ENCODE results near the gene RABEP2. TPM values are rescaled to one million over a fixed set of nuclear protein-coding genes. Genes with fewer than 3 reads are reported as not detected.
"Not testable (repeated sequence)": the region's sequence is repeated elsewhere in the genome, so short reads cannot be mapped to it uniquely, and the experiment has no call there.

Gene RABEP2
- total and polyA plus RNA-seq, 2 experiments from 2014 or later, result 11.8 to 27.2 TPM

- Mint-ChIP-seq H3K4me3 (no peak overlapping the region), H3K36me3 (ENCODE audit: low read depth) (no peaks in the 10 kb centered on the region), H3K27ac (no peak overlapping the region), H3K9me3 (no peaks in the 10 kb centered on the region; the same call in 1 of the 3 replicates), H3K27me3 (ENCODE audit: insufficient read depth, low read depth, poor library complexity) (peaks cover 18% of the 10 kb centered on the region), H3K4me1 (peaks cover 15% of the 10 kb centered on the region)
- 0 out of 2 replicates have a peak, but pooled peaks cover 3% of the 10 kb centered on the region for H3K27me3 ChIP-seq (ENCODE audit: insufficient read depth)
- TF ChIP-seq STAT1 (IDR thresholded peaks at IDR 0.05; ENCODE audit: unreplicated experiment) (no peak), EZH2 (IDR thresholded peaks at IDR 0.05; ENCODE audit: low read depth, unreplicated experiment) (no peak), NANOG (IDR thresholded peaks at IDR 0.05; ENCODE audit: borderline replicate concordance) (no peak), CREB1 (CRISPR knock-in tag; IDR thresholded peaks at IDR 0.05; ENCODE audit: low read depth) (no peak)
- TF ChIP-seq, protein P1, sequence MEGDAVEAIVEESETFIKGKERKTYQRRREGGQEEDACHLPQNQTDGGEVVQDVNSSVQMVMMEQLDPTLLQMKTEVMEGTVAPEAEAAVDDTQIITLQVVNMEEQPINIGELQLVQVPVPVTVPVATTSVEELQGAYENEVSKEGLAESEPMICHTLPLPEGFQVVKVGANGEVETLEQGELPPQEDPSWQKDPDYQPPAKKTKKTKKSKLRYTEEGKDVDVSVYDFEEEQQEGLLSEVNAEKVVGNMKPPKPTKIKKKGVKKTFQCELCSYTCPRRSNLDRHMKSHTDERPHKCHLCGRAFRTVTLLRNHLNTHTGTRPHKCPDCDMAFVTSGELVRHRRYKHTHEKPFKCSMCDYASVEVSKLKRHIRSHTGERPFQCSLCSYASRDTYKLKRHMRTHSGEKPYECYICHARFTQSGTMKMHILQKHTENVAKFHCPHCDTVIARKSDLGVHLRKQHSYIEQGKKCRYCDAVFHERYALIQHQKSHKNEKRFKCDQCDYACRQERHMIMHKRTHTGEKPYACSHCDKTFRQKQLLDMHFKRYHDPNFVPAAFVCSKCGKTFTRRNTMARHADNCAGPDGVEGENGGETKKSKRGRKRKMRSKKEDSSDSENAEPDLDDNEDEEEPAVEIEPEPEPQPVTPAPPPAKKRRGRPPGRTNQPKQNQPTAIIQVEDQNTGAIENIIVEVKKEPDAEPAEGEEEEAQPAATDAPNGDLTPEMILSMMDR (conservative IDR thresholded peaks at IDR 0.05; ENCODE audit: low read depth in 2 of 2), result no peak
- no peaks in the 10 kb centered on the region for H3K36me3 ChIP-seq (ENCODE audit: insufficient read depth)
- no peak overlapping the region for H3K4me2 ChIP-seq
- 0 out of 2 replicates have a peak, but pooled peaks cover 4% of the 10 kb centered on the region for H3K79me2 ChIP-seq (replicated peaks; ENCODE audit: insufficient read depth)
- no peak for DNase-seq (ENCODE audit: low spot score)
- H3F3A ChIP-seq (replicated peaks; ENCODE audit: low read depth), result peaks cover 20% of the 10 kb centered on the region
- no peak overlapping the region for H3K4me3 ChIP-seq
- H3K4me1 ChIP-seq (ENCODE audit: insufficient read depth), result peaks cover 14% of the 10 kb centered on the region
- H3K9me2 ChIP-seq (ENCODE audit: insufficient read depth), result no peaks in the 10 kb centered on the region
- no peaks in the 10 kb centered on the region for H4K20me1 ChIP-seq (replicated peaks; ENCODE audit: insufficient read depth)
- H3K27ac ChIP-seq (ENCODE audit: low read depth), result no peak overlapping the region
- no peak for ATAC-seq
- no peak overlapping the region for H2AFZ ChIP-seq
These were observed 2.8 kb upstream of the RABEP2 start for GRCh38 chr16:28927815-28928214.

DNA sequence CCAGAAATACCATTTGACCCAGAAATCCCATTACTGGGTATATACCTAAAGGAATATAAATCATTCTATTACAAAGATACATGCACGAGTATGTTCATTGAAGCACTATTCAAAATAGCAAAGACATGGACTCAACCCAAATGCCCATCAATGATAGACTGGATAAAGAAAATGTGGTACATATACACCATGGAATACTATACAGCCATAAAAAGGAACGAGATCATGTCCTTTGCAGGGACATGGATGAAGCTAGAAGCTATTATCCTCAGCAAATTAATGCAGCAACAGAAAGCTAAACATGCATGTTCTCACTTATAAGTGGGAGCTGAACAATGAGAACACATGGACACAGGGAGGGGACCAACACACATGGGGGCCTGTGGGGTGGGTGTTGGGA, 1.2 kb upstream of the RABEP2 start:
- not testable (repeated sequence) for H3K36me3 ChIP-seq (ENCODE audit: insufficient read depth); H3K79me2 ChIP-seq (replicated peaks; ENCODE audit: insufficient read depth); H3K9me2 ChIP-seq (ENCODE audit: insufficient read depth); ATAC-seq; H4K20me1 ChIP-seq (replicated peaks; ENCODE audit: insufficient read depth); H3K27me3 ChIP-seq (ENCODE audit: insufficient read depth); H3K9me3 Mint-ChIP-seq; H3K36me3 Mint-ChIP-seq (ENCODE audit: low read depth); DNase-seq (ENCODE audit: low spot score)
- H3K4me1 ChIP-seq (ENCODE audit: insufficient read depth), result peaks cover 14% of the 10 kb centered on the region
- H3K27me3 Mint-ChIP-seq (ENCODE audit: insufficient read depth, low read depth, poor library complexity), result peaks cover 14% of the 10 kb centered on the region
- peak overlapping the region; percentile 94 for H3K4me2 ChIP-seq
- H2AFZ ChIP-seq, result peak overlapping the region; percentile 96; the same call in 1 of the 2 replicates
- H3K4me3 ChIP-seq, result peak overlapping the region; percentile 98
- peak overlapping the region; percentile 99 for H3K27ac Mint-ChIP-seq
- H3F3A ChIP-seq (replicated peaks; ENCODE audit: low read depth), result peaks cover 20% of the 10 kb centered on the region
- peaks cover 15% of the 10 kb centered on the region for H3K4me1 Mint-ChIP-seq
- peak overlapping the region; percentile 99 for H3K27ac ChIP-seq (ENCODE audit: low read depth)
- peak overlapping the region; percentile 95 for H3K4me3 Mint-ChIP-seq

GRCh38 chr16:28925386-28926228, 569 bp upstream of the RABEP2 start:
- Mint-ChIP-seq H3K4me3 (peak overlapping the region; percentile 95), H3K9me3 (no peaks in the 10 kb centered on the region; the same call in 1 of the 3 replicates), H3K27me3 (ENCODE audit: insufficient read depth, low read depth, poor library complexity) (peaks cover 14% of the 10 kb centered on the region), H3K36me3 (ENCODE audit: low read depth) (peaks cover 5% of the 10 kb centered on the region; the same call in 2 of the 3 replicates), H3K27ac (peak overlapping the region; percentile 99), H3K4me1 (peaks cover 12% of the 10 kb centered on the region)
- Histone ChIP-seq H3K36me3 (ENCODE audit: insufficient read depth) (no peaks in the 10 kb centered on the region), H3K27ac (ENCODE audit: low read depth) (peak overlapping the region; percentile 99), H4K20me1 (replicated peaks; ENCODE audit: insufficient read depth) (no peaks in the 10 kb centered on the region), H3F3A (replicated peaks; ENCODE audit: low read depth) (peaks cover 20% of the 10 kb centered on the region), H2AFZ (peak overlapping the region; percentile 96), H3K4me1 (ENCODE audit: insufficient read depth) (peaks cover 10% of the 10 kb centered on the region), H3K4me3 (peak overlapping the region; percentile 98), H3K79me2 (replicated peaks; ENCODE audit: insufficient read depth) (0 out of 2 replicates have a peak, but pooled peaks cover 4% of the 10 kb centered on the region), H3K4me2 (peak overlapping the region; percentile 94), H3K9me2 (ENCODE audit: insufficient read depth) (no peaks in the 10 kb centered on the region), H3K27me3 (ENCODE audit: insufficient read depth) (0 out of 2 replicates have a peak, but pooled peaks cover 3% of the 10 kb centered on the region)
- ATAC-seq, result peak; percentile 52
- peak; percentile 83 for DNase-seq (ENCODE audit: low spot score)
- TF ChIP-seq POLR2AphosphoS5 (IDR thresholded peaks at IDR 0.05; ENCODE audit: low read depth), result peak; percentile 40; the same call in 1 of the 2 replicates
- no peak for TF ChIP-seq ZNF114 (CRISPR knock-in tag; IDR thresholded peaks at IDR 0.05)
